Esophagus squamous epithelium (tissue), 5 donors: ENCODE data around the gene MAGED4. TPM values are rescaled to one million over a fixed set of nuclear protein-coding genes. Genes with fewer than 3 reads are reported as not detected.
"Not testable (repeated sequence)": the region's sequence is repeated elsewhere in the genome, so short reads cannot be mapped to it uniquely, and the experiment has no call there.

ENCODE experiments used
- DNase-seq: peaks from one replicate; lab custom pipeline; 2025; lab: John Stamatoyannopoulos, UW
- H3K27ac ChIP-seq, 4 donors: fragments of 200-600 bp; sonication (generic); one replicate each; pipeline ENCODE4 v1.5.1; 2016 to 2019; ENCODE audit warnings: mild to moderate bottlenecking in 1 of 4
- H3K27me3 ChIP-seq, 4 donors: fragments of 200-600 bp; sonication (generic); 1 replicate in 3 of 4; 2 replicates in 1 of 4; pipeline versions ENCODE4 v1.5.1 to v1.6.0; 2017 to 2021; ENCODE audit warnings: antibody characterized with exemption in 1 of 4
- H3K36me3 ChIP-seq, 3 donors: fragments of 200-600 bp; sonication (generic); one replicate each; pipeline ENCODE4 v1.5.1; 2016 to 2019
- H3K4me1 ChIP-seq, 3 donors: fragments of 200-600 bp; sonication (generic); one replicate each; pipeline ENCODE4 v1.5.1; 2017 to 2019
- H3K4me3 ChIP-seq, 4 donors: fragments of 200-600 bp; sonication (generic); 1 replicate in 3 of 4; 2 replicates in 1 of 4; pipeline ENCODE4 v1.5.1; 2016 to 2019; ENCODE audit warnings: mild to moderate bottlenecking in 2 of 4, moderate library complexity in 1 of 4
- H3K9me3 ChIP-seq, 3 donors: fragments of 200-600 bp; sonication (generic); one replicate each; pipeline ENCODE4 v1.5.1; 2016 to 2019
- CTCF ChIP-seq, 6 experiments: fragments of 450-650 bp in 4 of 6; fragments of 200-600 bp in 2 of 6; sonication (generic) in 2 of 6; IDR thresholded peaks; one replicate each; pipeline ENCODE4 v1.5.1; 2016 to 2019; ENCODE audit warnings: antibody characterized with exemption in 6 of 6, mild to moderate bottlenecking in 4 of 6, moderate library complexity in 4 of 6
- POLR2A ChIP-seq, 4 donors: fragments of 450-650 bp; IDR thresholded peaks; one replicate each; pipeline ENCODE4 v1.6.1; 2017; ENCODE audit warnings: antibody characterized with exemption in 4 of 4, mild to moderate bottlenecking in 4 of 4, moderate library complexity in 3 of 4
- WGBS, 2 donors: methylation state at CpG; one replicate each; pipeline ENCODE4 v1.1.5; 2018; 5-methylcytosine and 5-hydroxymethylcytosine counted together
- intact Hi-C: fragments of 100-400 bp; cut with DNase I; formaldehyde crosslinking; loops from one replicate; pipeline ENCODE4 v1.15.0; 2022
- total RNA-seq, 4 donors: library from RNA; depleted of rRNA; stranded (reverse); fragments of >200 nt; gene quantifications; one replicate each; pipeline ENCODE4 v1.1.0, GENCODE V29; 2016
- donor health status: DM: yes; HTN: yes; CAD: no.

The MAGED4 gene
- total RNA-seq, 4 donors from 2014 or later = 0.23 to 1.1 (median 0.74) TPM

- no peaks in the 10 kb centered on the region for H3K4me1 ChIP-seq
- no peaks in the 10 kb centered on the region for H3K9me3 ChIP-seq
- H3K27me3 ChIP-seq = no peaks in the 10 kb centered on the region
- intact Hi-C loops = no loop called here
- H3K4me3 ChIP-seq = no peak overlapping the region
- no peak for DNase-seq
- TF ChIP-seq POLR2A (IDR thresholded peaks at IDR 0.05) = no peak
- TF ChIP-seq CTCF (IDR thresholded peaks at IDR 0.05) = no peak
- H3K27ac ChIP-seq = no peak overlapping the region
- no peaks in the 10 kb centered on the region for H3K36me3 ChIP-seq
These were observed 17.8 kb upstream of the MAGED4 start for GRCh38 chrX:52166840-52167239.

DNA sequence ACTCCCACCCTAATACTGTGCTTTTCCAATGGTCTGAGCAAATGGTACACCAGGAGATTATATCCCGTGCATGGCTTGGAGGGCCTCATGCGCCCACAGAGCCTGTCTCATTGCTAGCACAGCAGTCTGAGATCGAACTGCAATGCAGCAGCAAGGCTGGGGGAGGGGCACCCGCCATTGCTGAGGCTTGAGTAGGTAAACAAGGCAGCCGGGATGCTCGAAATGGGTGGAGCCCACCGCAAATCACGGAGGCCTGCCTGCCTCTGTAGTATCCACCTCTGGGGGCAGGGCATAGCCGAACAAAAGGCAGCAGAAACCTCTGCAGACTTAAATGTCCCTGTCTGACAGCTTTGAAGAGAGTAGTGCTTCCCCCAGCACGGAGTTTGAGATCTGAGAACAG, 13.6 kb upstream of the MAGED4 start:
- H3K36me3 ChIP-seq, H3K4me3 ChIP-seq, H3K27ac ChIP-seq, intact Hi-C loops, DNase-seq, H3K4me1 ChIP-seq, H3K9me3 ChIP-seq, H3K27me3 ChIP-seq: not testable (repeated sequence)
- WGBS, 2 donors = 62% methylated on average over 2 of the region's 10 CpGs; no CpG with 5 or more reads in 1 of the 2 donors

- H3K36me3 ChIP-seq, H3K4me3 ChIP-seq, DNase-seq, H3K27me3 ChIP-seq, H3K9me3 ChIP-seq, intact Hi-C loops, H3K4me1 ChIP-seq, H3K27ac ChIP-seq: not testable (repeated sequence)
- no CpG with 5 or more reads among the region's 18 CpGs for WGBS, 2 donors
These were observed 378 bp downstream of the MAGED4 start for GRCh38 chrX:52185078-52185453.

DNA sequence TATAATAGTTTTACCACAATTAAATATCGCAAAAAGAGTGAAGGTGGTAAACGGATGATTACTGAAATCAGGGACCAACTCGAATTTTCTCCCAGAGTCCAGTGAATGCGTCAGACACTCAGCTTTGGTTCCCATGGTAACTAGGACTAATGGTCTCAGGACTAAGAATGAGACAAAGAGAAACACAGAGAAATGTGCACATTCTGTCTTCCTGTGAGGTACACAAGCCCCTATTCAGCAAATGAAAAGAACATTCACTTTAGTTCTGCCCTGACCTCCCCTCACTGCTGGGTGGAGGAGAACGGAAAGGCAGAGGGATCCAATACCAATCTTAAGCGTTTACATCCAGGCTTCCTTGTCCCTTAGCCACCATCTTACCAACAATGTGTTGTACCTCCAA, 26.7 kb downstream of the MAGED4 start:
- H3K27me3 ChIP-seq, H3K27ac ChIP-seq, intact Hi-C loops, H3K36me3 ChIP-seq, H3K9me3 ChIP-seq, H3K4me3 ChIP-seq, H3K4me1 ChIP-seq, DNase-seq: not testable (repeated sequence)
- no CpG with 5 or more reads among the region's 6 CpGs for WGBS, 2 donors

DNA sequence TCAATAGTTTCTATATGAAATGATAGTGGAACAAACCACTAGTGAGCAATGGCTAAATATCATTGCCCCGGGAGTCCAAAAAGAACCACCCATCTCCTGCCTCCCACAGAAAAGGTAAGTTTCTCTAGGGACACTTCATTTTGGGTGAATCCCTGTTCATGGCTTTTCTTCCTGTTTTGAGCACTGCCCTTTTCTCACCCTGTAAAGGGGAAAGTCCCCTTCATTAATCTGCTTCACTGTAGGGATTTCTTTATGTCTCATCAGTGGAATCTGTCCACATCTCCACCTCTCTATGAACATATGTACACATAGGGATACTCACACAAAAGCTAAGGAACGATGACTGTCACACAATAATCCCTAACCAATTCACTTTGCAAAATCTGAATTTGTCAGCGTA, 28.6 kb downstream of the MAGED4 start:
- 60 to 68% methylated on average over 3 of the region's 3 CpGs for WGBS, 2 donors
- Histone ChIP-seq H3K4me3 (no peak overlapping the region), H3K9me3 (no peaks in the 10 kb centered on the region), H3K27ac (no peak overlapping the region), H3K4me1 (no peaks in the 10 kb centered on the region), H3K27me3 (no peaks in the 10 kb centered on the region), H3K36me3 (no peaks in the 10 kb centered on the region)
- intact Hi-C loops = no loop called here
- DNase-seq = no peak
- TF ChIP-seq POLR2A (IDR thresholded peaks at IDR 0.05) = no peak
- no peak for TF ChIP-seq CTCF (IDR thresholded peaks at IDR 0.05)

- peaks cover 0 to 7% (median 0%) of the 10 kb centered on the region in 4 donors for H3K27me3 ChIP-seq
- TF ChIP-seq CTCF (IDR thresholded peaks at IDR 0.05) = no peak
- TF ChIP-seq POLR2A (IDR thresholded peaks at IDR 0.05) = no peak
- H3K4me3 ChIP-seq = no peak overlapping the region
- no peaks in the 10 kb centered on the region for H3K36me3 ChIP-seq
- WGBS, 2 donors = 67% methylated on average over 2 of the region's 3 CpGs; no CpG with 5 or more reads in 1 of the 2 donors
- H3K27ac ChIP-seq = no peak overlapping the region
- no peaks in the 10 kb centered on the region for H3K4me1 ChIP-seq
- no peaks in the 10 kb centered on the region for H3K9me3 ChIP-seq
- DNase-seq = no peak
- intact Hi-C loops = no loop called here
These were observed 31.9 kb downstream of the MAGED4 start for GRCh38 chrX:52216541-52216940.

- no CpG with 5 or more reads among the region's 2 CpGs for WGBS, 2 donors
- DNase-seq = no peak
These were observed 32.9 kb downstream of the MAGED4 start for GRCh38 chrX:52217494-52218160.

More at GRCh38 chrX:52217494-52218160, 32.9 kb downstream of the MAGED4 start:
- Histone ChIP-seq H3K27me3 (peaks cover 0 to 7% (median 0%) of the 10 kb centered on the region in 4 donors), H3K9me3 (no peaks in the 10 kb centered on the region), H3K4me3 (no peak overlapping the region), H3K4me1 (no peaks in the 10 kb centered on the region), H3K27ac (no peak overlapping the region), H3K36me3 (no peaks in the 10 kb centered on the region)
- intact Hi-C loops = no loop called here
- TF ChIP-seq POLR2A (IDR thresholded peaks at IDR 0.05) (no peak), CTCF (IDR thresholded peaks at IDR 0.05) (no peak)
